GM18498 (cell line): ENCODE results near the gene AGER.
"Not testable (repeated sequence)": the region's sequence is repeated elsewhere in the genome, so short reads cannot be mapped to it uniquely, and the experiment has no call there.

Source experiments
- ATAC-seq: cut with Tn5 transposase; IDR thresholded peaks from one replicate; pipeline ENCODE4 v1.9.1; 2021; ENCODE audit warnings: mild to moderate bottlenecking, moderate library complexity; ENCODE audit not compliant: unreplicated experiment

Gene AGER

DNA sequence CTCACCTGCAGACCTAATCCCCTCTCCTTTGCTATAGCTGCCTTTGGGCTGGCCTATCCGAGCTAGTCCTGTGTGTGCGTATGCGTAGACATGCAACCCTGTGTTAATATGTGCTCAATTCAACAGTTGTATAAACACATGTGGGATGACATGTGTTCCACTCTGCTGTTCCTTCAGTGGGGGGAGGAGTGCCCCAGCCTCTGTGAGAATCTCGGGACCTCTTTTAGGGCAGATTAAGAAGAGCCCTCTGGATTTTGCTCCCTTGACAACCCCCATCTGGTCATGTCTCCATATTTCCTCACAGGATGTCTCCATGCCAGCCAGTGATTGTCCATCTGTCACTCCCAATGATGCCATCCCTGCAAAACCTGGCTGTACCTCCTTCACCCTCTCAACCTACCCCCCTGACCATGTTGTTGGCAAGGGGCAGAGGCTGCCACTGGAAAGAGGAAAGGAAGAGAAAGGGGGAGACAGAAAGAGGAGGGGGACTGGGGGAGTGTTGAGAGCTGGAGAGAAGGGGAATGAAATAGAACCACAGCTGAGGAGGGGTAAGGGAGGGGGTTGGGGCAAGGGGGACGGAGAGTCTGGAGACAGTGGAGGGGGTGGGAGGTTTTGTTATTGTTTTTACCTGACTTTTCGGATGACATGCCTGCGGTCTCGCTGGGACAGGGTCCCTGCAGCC, 32.7 kb downstream of the AGER start:
- ATAC-seq, result no peak

DNA sequence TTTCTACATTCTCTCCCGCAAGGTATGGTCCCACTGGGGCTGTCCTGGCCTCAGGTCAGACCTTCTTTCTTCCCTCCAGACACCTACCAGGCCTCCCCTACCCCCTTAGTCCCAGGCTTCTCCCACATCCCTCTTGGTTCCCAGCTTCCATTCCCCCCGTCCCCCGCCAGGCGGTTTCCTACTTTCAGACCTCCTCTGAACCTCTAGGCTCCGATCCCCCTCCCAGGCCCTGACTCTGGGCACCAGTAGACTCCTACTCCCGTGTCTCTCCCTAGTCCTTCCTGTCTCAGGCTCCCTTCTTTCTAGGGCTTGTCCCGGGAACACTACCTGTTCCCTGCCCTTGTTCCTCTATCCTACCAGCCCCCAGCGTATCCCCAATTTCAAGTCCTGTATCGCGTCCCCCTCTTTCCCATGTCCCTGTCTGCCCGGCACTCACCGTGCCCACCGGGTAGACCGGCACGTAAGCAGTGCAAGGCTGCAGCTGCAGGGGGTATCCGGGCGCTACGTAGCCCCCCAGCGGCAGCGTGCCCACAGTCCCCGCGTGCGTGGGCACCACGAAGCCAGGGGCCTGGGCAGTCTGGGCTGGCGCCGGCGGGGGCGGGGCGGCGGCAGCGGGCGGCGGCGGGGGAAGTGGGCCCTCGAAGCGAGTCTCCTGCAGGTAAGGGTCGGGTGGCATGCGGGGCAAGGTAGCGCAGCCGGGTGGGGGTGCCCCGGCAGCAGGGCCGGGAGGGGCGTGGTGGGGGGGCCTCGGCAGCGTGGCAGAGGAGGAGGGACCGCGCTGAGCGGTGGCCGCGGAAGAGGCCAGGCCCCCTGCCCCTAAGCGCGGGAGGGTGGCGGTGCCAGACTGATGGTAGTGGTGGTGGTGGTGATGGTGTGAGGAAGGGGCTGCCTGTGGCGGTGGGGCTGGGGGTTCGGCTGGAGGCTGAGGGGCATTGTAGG, 33.9 kb downstream of the AGER start:
- ATAC-seq, result no peak

DNA sequence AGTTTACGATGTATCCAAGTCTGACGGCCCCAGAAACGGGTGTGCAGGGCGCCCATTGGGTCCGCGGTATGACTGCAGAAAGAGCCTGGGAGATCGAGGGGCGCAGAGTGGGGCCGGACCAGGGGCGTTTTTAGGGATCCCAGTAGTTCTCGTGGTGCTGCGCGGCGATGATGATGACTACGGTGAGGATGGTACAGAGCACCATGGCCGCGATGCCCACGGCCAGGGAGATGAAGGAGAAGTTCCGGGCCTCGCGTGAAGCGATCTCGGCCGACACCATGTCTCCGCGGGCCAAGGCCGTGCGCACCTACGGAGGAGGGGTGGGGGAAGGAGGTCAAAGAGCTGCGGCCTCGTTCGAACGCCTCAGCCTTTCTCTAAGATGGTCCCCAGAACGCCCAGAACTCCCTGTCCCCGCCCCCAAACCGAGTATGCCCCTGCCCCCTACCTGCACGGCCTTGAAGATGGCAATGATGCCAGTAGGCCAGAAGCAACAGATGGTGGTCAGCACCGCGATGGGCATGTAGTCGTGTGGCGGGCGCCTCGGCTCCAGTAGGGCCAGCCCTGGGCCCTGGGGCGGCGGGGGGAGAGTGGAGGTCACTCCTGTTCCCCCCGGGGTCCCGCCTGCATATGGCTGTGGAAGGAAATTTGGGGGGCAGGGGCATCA, 34.8 kb downstream of the AGER start:
- no peak for ATAC-seq

DNA sequence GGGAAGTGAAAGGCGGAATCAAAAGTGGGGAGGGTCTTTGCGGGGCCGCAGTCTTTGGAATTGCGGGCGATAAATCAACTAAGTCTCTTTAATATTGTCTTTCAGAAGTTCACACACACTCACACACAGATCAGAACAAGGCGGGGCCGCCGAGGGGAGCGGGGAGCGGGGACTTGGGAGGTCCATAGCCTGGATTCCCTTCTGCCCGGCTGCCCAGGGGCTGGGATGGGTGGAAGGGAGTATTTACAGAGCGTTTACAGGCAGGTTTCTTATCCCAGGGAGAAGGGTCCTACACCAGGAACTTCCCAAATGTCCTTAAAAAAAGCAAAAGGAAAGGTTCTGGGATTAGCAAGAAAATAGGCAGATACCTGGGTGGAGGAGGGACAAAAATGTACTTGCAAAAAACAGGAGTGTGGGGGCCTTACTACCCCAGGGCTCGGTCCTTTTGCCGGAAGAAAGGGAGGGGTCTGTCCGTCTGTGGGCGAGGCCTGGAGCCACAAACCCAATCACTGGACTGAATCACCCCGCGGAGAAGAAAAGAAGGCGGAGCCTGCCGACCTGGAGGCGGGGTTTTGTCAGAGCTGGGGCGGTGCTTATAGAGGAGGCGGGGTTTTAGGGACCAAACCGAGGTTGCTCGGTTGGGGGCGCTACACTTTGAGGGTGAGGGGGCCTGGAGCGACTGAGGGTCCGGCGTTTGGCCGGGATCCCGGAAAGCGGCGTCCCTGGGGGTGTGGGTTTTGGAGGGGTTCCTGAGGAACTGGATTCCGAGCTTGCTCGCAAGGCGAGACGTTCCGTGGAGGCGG, 35.6 kb downstream of the AGER start:
- ATAC-seq, result no peak

DNA sequence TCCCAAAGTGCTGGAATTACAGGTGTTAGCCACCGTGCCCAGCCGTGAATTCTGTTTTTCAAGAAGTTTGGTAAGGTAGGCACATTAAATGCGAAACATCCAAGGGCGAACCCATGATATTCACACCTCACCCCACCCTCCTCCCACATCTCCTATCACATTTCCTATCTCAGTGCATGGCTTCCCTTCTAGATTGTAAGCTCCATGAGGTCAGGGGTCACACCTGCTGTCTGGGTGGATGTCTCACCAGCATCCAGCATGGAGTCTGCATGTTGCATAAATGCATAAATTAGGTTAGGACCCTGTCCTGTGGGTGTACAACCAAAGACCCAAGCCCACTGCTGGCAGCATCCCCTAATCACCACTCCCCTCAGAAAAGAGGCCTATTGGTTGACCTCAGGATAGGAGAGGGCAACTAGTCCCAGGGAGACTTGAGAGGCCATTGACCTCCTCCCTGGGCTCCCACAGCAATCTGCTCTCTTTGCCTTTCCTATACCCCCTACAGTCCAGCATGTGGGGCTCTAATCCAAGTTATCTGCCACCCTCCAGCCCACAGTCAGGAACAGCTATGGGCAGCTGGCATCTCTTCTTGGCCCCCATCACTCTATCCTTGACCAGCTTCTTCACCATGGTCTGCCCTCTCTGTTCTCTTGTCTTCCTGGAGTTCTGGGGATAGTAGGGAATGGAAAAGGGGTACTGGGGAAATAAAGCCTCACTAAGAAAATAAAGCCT, 36.5 kb downstream of the AGER start:
- no peak for ATAC-seq

DNA sequence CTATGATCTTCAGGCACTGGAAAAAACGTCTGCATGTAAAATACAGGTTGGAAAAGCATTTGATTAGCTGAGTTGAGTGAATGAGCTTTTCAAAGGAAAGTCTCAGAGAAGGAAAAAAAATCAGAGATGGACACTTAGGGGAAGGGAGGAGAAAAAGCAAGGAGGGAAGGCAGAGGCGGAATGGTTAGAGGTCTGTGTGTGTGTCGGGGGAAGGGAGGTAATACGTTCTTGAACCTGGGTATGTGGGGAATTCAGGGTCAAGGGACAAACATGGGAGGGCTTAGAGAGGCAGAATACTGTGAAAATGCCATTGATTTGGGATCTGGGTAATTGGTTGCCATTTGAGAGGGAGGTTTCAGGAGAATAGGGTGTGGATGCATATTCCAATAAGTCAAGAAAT, 37.4 kb downstream of the AGER start:
- ATAC-seq, result no peak

DNA sequence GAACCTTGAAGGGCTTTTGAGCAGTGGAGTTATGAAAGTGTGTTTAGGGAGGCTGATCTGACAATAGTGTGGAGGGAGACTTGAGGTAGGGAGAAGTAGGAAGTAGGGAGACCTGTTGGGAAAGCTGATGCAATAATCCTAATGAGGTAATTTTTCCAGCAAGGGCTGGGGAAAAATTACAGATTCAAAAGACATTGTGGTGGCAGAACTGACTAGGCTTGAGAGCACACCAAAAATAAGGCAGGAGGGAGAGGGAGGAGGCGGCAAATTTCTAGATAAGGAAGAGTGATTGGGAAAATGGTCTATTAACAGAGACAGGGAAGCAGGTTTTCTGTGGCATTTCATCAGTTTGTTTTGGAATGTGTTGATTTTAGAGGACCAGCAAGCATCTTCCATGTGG, 37.8 kb downstream of the AGER start:
- no peak for ATAC-seq

DNA sequence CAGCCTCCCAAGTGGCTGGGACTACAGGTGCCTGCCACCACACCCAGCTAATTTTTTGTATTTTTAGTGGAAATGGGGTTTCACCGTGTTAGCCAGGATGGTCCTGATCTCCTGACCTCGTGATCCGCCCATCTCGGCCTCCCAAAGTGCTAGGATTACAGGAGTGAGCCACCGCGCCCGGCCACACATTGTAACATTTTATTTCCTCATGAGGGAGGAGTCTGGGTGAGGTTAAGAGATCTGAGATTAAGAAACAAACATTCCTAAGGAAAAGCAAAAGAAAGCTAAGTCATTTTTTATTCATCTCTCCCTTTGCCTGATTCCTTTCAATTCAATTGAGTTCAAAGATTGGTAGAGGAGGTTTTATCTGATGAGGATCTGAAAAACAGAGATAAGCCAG, 39.8 kb downstream of the AGER start:
- not testable (repeated sequence) for ATAC-seq

DNA sequence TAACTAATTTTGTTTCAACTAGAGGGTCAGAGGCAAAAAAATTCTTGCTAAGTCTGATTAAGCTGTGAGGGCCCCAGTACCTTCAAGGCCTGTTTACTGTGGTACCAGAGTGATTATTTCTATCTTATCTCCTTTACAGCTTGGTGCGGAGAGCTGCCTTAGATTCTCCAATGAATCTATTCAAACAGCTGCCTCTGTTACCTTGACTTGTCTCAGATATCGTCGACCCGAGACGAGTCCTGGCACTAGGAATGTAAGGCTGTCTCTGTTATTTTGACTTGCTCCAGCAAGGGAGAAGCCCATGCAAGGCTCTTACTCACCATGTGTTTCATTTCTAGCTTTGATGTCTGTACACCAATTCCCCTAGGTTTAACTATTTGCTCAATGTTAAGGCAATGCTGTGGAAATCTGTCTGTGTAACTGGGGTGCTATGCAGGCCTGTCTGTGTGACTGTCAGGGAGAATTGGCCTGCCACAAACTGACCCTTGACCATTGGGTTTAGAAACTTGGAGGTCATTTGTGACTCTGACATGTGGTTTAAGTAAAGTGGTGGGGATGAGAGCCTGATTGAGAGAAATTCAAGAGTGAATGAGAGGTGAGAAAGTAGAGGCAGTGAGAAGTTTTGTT, 43.5 kb downstream of the AGER start:
- no peak for ATAC-seq

DNA sequence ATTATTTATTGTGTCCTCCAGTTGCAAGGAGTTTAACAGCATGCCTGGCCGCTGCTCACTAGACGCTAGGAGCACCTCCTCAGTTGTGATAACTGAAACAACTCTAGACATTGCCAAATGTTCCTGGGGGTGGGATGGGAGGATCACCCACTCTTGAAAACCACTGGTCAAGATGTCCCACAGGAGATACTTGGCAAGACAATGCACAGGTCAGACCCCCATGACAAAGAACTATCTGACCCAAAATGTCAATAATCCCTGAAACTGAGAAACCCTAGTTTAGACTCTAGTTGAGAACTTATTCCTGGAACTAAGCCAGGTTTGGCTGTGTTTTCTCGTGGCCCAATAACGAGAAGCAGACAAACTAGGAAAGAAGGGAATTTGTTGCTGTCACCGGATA, 44.5 kb downstream of the AGER start:
- ATAC-seq, result no peak

DNA sequence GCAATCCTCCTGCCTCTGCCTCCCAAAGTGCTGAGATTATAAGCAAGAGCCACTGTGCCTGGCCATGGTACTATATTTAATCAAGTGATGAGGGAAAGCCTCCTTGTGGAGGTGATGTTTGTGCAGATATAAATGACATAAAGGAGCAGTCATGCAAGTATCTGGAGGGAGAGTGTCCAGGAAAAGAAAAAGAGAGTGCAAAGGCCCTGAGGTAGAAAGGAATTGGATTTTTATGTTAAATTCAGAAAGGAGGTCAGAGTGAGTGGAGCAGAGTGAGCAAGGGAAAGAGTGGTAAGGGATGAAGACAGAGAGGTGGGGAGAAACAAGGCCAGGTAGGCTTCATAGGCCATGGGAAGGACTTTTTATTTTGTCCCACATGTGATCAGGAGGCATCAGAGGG, 46.6 kb downstream of the AGER start:
- no peak for ATAC-seq

DNA sequence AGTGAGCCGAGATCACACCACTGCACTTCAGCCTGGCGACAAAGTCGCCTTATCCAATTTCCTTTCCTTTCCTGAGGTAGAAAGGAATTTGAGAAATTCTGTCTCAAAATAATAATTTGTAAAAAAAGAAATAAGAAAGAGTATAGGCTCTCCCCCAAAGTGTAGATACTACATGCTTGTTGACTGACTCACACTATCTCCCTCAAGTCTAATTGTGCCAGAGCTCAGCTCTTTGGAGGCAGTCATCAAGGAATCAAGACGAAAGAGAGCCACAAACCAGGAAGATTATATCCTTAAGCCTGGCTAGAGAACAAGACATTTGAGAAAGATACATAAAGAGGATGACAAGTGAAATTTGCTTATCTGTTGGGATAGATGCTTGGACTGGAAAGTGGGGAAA, 50.3 kb downstream of the AGER start:
- ATAC-seq, result no peak

DNA sequence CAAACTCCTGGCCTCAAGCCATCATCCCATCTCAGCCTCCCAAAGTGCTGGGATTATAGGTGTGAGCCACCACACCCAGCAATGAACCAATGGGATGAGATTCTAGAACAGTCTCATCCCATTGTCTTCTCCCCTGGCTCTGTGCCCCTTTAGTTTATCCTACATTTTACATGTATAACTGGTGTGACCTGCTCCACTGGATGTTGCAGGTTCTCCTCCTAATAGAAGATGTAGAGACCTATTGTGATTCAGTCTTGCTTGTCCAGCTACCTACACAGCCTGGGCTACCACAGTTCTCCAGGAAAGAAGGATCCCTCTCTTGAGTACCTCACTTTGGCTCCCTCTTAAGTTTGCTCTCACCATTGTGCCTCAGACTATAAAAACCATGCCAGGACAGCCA, 51.9 kb downstream of the AGER start:
- ATAC-seq, result no peak

DNA sequence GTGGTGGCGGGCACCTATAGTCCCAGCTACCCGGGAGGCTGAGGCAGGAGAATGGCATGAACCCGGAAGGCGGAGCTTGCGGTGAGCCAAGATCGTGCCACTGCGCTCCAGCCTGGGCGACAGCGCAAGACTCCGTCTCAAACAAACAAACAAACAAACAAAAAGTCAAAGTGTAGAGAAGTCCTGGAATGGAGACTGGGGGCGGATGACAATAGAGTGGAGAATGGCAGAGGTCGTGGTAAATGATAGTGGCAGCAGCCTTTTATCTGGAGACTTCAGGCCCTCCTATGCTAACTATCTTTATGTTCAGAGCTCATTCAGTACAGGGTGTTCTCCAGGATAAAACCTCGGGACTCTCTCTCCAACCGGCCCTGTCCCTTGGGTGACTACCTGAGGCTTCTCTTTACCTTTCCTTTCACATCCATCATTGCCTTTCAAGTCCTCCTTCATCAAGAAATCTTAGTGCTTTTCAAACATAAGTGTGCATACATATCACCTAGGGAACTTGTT, 52.6 kb downstream of the AGER start:
- no peak for ATAC-seq
